Measurements from ENCODE around the gene FES.
A peak's percentile ranks its signal among the peaks of the same experiment; 100 is the strongest.
"Not testable (repeated sequence)": the region's sequence is repeated elsewhere in the genome, so short reads cannot be mapped to it uniquely, and the experiment has no call there.

FES gene

DNA sequence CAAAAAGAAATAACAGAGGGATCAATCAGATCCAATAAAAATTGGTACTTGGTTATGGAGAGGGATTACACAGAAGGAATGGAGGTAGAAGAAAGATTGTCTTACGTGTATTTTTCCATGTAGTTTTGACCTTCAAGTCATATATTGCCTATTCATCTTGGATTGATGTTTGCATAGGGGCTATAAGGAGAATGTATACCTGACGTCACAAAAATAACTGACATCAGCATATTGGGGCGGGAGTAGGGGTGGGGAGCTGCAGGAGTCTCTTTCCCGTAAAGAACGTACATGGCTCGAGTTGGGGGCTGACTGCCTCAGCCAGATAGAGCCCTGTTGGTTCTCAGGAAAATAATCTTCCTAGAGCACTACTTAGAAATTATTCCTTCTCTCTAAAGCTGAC lies 21.8 kb upstream of the FES start:
- DNase-seq: no peak

DNA sequence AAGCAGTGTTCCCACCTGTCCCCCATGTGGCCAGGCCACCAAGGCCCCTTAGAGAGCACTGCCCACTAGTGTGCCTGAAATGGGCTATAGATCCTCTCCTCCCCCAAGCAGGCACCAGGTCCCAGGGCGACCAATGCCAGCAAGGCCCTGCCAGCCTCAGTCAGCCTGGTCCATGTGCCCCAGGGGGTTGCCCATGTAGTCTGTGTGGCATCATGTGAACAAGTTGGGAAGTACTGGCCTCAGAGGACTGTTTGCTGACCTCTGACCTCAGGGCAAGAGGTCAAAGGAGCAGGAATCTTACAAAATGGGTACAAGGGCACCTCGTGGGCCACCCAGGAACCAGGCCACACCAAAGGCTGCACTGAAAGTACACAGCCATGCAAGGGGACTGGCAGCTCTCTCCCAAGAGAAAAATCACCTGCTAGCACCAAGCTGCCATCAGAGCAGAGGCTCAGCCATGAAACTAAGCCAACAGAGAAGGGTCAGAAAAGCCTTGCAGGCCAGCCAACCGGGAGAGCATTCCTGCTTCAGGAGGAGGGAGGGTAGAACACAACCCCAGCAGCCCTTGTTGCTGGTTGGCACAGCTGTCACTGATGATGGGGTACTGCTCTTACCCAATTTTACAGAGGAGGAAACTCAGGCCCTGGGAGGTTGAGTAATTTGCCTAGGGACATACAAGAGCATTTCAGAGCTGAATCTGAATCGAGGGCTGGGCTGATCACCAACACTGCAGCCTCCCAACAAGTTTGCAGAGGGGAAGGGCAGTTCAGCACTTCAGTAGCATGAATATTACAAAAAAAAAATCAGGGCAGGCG lies 21.1 kb upstream of the FES start:
- peak; percentile 62 for DNase-seq

DNA sequence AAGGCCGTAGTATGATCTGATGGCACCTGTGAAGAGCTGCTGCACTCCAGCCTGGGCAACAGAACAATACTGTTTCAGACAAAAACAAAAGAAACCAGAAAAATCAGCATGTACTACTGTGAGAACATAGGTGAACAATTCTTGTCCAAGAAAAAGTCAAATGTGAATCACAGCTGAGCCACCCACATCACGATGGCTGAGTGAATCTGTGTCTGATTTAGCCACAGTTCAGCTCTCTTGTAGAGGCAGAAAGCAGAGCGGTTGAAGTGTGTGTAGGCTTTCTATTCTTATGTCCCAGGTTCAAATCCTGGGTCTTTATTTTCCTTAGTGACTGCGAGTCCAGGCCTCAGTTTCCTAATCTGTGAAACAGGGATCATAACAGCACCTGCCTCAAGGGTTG lies 20.3 kb upstream of the FES start:
- DNase-seq: no peak

DNA sequence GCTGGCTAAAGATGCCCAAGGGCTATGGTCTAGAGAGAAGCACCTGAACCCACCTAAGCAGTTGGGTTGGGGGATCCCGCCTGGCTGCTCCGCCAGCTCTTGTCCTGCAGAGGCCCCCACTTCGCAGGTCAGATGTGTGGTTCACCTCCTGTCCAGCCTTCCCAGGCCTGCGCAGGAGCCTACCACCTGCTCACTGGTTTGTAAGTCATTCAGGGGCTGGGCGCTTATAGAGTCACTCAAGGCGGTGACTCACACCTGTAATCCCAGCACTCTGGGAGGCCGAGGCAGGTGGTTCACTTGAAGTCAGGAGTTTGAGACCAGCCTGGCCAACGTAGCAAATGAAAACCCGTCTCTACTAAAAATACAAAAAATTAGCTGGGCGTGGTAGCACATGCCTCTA lies 19.8 kb upstream of the FES start:
- DNase-seq: no peak

DNA sequence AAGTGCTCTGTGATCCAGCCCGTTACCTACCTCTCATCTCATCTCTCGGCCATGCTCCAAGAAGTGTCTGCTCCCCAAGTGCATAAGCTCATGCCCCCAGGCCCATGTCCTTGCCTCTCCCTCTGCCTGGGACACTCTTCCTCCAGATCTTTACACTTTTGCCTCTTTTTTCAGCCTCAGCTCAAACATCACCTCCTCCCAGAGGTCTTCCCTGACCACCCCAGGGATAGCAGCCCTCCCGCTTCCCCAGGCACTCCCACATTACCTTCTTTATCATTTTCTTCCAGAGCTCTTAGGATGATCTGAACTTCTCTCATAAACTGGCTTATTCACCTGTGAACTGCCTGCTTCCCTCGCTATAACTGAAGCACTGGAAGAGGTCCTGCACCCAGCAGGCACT lies 18.6 kb upstream of the FES start:
- DNase-seq: no peak

DNA sequence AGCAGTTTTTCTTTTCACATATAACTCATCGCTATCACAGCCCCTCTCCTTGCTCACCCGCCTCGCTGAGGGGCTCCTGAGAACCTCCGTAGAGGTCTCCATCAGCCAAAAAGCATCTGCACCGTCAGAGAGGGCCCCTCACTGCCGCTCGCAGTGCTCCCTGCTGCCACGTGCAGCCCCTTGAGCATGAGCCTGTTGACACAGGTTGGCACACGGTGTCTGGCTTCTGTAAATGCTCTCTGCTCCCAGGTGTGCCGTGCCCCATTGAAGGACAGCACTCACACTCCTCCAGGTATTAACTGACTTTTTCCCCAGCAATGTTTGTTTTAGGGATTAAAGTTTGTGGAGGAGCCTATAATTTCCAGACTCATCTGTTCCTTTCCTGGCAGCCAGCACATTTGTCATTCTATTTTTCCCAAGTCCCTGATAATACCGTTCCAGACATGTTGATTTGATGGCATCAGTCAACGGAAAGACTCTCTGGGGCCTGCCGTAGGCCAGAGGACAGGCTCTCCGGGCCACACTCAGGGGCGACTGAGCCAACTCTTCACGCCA lies 18.1 kb upstream of the FES start:
- DNase-seq: no peak

DNA sequence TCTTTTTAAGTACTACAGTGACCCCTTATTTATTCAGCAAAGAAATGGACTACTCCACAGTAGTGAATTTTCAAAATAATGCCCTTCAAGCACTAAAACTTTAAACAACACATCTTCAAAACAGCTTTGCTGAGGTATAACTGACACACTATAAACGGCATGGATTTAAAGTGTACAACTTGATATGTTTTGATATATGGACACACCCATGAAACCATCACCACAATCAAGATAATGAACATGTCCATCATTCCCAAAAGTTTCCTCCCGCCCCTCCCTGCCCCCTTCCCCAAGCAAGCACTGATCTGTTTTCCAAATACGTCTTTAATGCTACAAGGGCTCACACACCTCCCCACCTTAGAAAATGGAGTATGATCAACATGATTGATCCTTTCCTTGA lies 17.5 kb upstream of the FES start:
- no peak for DNase-seq

DNA sequence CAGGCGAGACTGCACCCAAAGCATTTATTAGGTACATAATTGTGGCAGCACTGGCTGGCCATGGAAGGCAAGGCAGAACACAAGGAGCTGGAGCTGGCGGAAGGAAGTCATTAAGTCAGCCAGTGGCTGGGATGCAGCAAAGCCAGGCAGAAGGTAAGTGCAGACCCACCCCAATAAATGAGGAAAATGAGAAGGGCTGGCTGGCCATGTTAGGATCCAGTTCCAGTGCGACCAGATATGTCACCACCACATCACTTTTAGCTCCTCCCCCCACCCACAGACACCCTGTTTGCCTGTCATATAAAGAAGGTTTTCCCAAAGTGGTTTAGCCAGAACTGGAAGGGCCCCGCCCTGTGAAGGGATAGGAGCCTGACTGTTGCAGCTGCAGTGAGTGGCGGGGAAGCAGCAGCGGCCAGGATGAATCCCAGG lies 16.0 kb upstream of the FES start, which contains the start of gene FURIN:
Gene FURIN, plus strand, starts transcription at position 328 of the 429 bp plus-strand sequence. CDS start 7,153 bp downstream, outside the sequence.
- DNase-seq: peak; percentile 42

DNA sequence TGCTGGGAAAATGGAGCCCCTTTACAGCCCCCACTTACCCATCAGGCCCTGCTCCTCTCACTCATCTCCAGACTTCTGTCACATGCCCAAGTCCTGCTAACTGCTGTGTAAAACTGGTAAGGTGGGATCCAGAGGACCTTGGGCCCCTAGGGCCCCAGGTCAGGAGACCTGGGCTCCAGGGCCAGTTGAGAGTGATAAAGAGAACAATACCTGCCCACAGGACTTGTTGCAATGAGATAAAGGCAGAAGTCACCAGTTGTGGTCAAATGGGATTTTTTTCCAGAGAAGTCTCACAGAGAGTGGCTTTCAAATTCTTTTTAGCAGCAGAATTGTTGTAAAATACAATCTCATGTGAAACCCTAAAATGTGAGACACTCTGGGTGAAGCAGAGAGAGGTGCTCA lies 15.2 kb upstream of the FES start:
- DNase-seq: peak; percentile 87

DNA sequence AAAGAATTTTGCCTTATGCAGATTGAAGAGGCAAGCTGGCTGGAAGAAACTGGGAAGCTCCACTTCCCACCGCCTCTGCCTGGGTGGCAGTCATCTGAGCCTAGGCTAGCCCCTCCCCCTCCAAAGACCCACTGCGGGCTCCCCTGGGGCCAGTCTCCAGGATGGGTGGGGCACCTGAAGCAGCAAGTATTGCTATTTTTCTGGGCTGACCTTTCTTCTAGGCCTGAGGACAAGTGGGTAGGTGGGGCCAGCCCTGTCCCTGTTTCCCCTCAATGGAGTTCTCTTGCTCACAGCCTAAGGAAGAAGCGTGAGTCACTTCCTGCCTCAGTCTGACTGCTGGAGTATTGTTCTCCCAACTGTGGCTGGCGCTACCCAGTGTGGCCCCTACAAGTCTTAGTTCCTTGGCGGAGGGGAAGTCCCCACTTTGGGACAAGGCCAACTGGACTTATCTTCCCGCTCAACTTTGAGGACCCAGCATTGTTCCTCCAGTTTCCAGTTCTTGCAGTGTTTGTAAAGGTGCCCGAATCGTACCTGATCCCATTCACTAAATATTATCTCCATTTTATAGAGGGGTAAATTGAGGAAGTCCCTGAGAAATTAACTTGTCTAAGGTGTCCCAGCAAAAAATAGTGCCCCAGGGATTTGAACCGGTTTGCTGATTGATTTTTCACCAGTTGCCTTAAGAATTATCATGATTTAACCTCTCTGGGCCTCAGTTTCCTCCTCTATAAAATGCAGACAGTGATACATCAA lies 14.5 kb upstream of the FES start:
- peak; percentile 86 for DNase-seq

DNA sequence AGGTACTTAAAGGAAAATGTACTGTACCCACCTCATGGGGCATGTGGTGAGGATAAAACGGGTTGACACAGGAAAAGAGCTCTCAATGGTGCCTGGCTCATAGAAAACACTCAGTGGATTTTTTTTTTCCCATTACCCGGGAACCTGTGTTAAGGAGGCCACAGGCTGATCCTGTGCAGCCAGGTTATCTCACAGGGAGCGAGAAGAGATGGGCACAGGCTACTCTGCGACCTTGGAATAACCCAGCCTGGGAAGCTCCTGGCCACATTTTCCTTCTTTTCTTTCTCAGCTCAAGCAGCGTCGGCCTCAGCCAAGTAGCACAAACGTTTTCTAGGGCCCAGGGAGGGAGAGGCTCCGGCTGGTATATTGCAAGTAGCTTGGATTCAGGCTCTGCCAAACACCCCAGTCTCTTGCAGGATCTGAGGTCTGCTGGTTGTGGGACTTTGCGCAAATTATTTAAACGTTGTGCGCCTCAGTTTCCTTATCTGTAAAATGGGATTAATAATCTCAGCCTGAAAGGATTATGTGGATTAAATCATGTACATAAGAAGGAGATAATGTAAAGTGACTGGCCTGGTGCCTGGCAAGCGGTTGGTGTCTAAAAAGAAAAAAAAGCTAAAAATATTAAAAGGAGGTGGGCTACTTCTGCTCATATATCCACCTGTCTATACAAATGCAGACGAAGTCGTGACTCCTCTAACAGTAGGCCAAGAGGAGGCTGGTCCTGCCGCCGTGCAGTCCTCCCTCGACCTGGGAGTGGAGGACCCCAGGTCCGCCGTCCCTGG lies 13.8 kb upstream of the FES start:
- peak; percentile 51 for DNase-seq

DNA sequence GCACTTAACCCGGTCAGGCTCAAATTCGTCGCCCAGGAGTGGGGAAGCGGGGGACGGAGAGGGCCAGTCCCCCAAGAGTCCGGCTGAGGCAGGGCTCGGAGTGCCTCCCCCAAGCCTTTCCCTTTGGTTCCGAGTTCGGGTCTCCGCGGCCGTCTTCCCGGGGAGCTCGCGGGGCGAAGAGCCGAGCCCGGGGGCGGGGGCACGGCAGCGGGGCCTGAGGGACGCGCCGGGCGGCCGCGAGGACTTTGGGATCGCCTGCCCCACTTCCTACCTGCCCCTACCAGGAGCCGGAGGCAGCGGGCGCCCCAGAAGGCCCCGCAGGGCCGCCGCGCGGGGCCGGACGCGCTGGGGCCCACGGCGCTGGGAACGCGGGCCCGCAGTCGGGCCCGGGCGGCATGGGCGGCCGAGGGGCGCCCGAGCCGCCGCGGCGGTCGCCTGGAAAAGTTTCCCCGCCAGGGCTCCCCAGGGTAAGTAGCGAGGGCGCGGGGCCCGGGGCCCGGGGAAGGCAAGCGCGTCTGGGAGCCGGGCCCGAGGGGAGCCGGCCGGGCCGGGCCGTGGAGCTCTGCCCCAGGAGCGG lies 13.1 kb upstream of the FES start:
- DNase-seq: peak; percentile 43

DNA sequence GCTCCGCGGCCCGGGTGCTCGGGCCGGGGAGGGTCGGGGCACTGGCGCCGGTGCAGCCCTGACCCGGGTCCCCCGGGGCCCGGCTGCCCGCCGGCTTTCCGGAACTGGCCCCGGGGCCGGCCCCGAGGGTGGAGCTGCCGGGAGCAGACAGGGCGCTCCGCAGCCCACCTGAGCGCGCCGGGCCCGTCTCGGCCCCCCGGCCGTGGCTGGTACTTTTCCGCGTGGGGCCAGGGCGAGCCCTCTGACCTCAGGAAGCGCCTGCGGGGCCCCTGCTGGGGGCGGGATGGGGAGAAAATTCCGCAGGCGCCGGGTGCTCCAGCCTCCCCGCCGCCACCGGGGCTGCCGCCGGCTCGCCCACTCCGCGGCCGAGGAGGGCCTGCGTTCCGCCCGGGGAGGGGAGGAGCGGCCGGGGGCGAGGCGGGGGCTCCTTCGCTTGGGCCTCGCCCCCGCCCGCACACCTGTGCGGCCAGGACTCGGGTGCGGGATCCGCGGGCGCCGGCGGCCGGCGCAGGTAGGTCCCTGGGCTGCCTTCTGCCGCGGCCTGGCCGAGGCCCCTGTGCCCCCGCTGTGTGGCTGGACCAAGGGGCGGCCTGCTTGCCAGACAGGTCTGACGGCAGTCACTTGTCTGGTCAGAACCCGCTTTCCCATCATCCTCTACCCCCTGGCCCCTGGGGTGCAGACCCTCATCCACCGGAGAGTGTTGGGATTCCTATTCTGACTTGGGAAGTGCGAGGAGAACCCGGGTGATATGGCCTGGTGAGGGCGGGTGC lies 12.4 kb upstream of the FES start:
- no peak for DNase-seq

DNA sequence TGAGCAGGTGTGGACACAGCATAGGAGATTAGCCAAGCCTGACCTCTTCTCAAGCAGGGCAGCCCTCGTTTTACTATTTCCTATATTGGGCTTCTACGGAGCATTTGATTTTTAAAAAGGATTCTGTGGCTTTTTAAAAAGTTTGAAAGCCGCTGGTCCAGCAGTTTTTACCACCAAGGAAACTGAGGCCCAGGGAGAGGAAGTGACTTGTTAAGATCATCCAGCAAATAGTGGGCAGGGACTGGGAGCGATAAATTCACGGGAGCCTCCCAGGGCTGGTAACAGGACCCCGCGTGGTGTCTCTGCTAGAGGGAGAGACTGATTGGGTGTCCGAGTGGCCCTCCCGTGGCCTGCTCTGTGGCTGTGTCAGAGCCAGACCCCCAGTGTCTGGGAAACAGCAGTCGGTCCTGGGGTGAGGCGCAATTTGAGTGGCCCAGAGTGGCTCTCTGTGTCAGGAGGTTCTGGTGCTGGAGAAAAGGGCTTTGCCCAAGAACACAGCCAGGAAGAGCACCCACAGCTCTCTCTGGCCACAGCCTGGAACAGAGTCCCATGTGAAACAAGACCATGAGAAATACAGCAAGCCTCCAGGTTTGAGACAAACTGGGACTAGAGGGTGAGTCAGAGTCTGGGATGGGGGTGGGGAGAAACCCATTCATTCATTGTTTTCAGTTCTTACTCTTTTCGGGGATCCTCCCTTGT lies 11.7 kb upstream of the FES start:
- DNase-seq: peak; percentile 71

DNA sequence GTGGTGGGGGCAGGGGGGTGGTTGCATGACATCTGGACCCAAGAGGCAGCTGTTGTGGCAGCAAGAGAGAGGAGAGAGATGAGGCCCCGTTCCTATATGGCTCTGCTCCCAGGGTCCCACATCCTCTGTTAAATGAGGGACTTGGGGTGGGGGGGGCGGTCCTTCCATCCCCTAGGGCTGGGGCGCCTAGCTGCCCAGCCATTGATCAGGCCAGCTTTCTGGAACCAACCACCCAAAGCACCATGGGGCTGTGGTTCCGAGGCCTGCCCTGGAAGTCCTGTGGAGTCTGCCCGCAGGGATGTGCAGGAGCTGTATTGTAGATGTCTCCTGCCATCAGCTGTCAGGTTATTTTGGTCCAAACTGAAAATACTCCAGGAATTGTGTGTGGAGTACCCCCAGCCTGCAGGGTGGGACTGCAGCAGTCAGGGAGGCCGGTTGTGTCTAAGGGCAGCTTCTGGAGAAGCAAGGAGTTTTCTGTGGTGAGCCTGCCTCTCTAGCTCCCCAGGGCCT lies 10.8 kb upstream of the FES start:
- DNase-seq: no peak

DNA sequence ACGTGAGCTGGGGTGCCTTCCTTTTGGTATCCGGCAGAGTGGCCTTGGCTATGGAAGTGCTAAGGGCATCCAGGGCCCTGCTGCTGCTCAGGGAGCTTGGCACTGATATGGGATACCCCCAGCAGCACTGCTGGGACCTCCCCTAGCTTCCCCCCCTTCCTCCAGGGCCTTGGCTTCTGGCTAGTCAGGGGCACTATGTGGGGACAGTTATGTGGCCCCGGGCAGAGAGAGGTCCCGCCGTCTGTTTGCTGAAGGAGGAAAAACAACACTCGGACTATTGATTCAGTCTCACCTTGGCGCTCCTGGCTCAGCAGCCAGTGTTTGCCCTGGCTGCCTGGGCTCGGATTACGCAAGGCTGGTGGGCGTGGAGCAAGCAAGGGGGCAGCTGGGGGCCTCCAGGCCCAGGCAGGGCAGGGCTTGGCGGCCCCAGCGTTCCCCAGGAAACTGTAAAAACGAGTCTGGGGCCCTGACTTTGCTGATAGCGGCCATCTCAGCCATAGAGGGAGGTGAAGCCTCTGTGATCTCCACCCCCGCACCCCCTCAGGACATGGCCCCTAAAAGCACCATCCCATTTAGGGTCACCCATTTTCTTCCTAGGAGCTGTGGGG lies 10.2 kb upstream of the FES start:
- peak; percentile 74 for DNase-seq

DNA sequence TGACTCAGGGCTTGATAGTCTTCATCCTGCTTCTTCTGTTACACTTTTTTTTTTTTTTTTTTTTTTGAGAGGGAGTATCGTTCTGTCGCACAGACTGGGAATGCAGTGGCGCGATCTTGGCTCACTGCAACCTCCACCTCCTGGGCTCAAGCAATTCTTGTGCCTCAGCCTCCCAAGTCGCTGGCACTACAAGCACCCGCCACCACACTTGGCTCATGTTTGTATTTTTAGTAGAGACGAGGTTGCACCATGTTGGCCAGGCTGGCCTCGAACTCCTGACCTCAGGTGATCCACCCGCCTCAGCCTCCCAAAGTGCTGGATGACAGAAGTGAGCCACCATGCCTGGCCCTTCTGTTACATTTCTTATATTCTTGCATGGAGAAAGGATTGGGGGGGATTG lies 9.3 kb upstream of the FES start:
- DNase-seq: not testable (repeated sequence)

DNA sequence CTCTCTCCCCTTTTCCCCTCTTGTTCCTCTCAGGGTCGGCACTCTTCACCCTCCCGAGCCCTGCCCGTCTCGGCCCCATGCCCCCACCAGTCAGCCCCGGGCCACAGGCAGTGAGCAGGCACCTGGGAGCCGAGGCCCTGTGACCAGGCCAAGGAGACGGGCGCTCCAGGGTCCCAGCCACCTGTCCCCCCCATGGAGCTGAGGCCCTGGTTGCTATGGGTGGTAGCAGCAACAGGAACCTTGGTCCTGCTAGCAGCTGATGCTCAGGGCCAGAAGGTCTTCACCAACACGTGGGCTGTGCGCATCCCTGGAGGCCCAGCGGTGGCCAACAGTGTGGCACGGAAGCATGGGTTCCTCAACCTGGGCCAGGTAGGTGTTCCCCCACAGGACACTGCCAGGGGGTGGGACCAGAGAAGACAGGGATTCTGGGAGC lies 8.7 kb upstream of the FES start:
- DNase-seq: no peak

DNA sequence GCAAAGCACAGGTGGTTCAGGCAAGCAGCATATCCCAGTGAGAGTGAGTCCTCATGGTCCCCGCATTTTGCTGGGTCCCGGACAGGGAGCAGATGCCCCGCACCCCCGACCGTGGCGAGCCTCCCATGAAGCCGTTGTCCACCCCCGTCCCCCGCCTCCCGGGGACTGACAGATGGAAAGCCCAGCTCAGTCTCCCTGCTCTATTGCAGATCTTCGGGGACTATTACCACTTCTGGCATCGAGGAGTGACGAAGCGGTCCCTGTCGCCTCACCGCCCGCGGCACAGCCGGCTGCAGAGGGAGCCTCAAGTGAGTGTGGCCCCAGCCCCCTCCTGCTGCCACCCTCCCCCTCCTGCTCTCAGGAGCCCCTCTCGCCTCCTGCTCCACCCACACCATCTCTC lies 8.3 kb upstream of the FES start:
- DNase-seq: no peak

DNA sequence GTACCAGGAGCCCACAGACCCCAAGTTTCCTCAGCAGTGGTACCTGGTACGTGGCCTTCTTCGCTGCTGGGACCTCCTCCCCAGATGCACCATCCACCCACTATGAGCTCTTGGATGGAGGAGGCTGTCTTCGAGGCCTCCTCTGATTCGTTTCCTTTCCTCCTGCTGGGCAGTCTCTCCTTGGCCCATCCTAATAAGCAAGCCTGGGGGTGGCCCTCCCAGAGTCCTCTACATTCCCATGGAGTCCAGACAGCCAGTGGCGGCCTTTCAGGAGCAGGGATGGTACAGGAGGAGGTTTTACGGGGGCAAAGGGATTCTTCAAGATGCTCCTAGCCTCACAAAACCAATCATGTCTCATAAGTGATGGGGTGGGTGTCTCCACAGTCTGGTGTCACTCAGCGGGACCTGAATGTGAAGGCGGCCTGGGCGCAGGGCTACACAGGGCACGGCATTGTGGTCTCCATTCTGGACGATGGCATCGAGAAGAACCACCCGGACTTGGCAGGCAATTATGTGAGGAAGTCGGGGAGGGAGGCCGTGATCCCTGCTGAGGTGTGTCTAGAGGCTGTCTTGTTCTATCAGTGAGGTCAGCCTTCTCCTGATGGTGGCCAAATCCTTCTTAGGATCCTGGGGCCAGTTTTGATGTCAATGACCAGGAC lies 7.7 kb upstream of the FES start:
- DNase-seq: no peak

All from hematopoietic multipotent progenitor cell treated with erythropoietin and hydrocortisone succinate and interleukin-3 and kit ligand, for 6 days (in vitro differentiated cells).